AML-193 (cell line): ENCODE measurements around the gene VPS41.

Source experiments
- DNase-seq, 2 experiments: peaks; one replicate each; lab custom pipeline; 2025; lab: John Stamatoyannopoulos, UW

Gene VPS41

GRCh38 chr7:38905056-38905759 is 3.8 kb downstream of the VPS41 start:
- no peak for DNase-seq

GRCh38 chr7:38903057-38903456 is 5.9 kb downstream of the VPS41 start:
- DNase-seq = no peak

DNA sequence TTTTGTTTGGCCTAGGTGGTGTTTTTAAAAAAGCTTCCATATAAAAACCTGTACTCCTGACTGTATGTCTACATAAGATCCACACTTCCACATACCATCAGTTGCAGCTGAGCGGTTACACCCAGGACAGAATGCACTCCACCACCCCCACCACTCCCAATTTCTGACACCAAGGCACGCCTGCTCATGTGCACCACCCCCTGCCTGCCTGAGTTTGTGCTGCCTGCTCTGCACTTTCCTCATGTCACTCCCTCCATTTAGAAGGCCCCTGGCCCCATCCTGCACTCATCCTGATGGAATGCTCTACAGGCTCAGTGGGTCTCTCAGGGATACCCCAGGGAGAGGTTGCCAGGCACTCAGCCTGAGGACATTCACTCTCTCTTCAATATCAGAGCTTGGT is 6.5 kb downstream of the VPS41 start:
- no peak for DNase-seq

DNA sequence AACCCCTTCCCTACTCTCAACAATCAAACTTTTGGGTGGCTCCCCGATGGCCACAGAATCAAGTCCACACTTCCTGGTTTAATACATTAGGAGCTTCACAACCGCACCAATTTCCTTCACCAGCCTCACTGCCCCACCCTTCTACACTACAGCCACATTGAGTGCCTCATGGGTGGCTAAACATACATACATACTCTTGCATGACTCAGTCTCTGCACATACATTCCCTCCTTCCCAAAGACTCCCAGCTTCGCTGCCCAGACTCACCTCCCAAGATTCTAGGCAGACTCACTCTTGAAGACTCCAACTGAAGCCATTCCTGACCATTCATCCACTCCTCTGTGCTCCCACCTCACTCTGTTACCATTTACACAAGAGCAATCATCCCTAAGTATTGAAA is 15.9 kb downstream of the VPS41 start:
- no peak for DNase-seq

- no peak for DNase-seq
Measured at GRCh38 chr7:38890597-38890996, 18.4 kb downstream of the VPS41 start.

GRCh38 chr7:38889872-38890432 is 19.0 kb downstream of the VPS41 start:
- no peak for DNase-seq

DNA sequence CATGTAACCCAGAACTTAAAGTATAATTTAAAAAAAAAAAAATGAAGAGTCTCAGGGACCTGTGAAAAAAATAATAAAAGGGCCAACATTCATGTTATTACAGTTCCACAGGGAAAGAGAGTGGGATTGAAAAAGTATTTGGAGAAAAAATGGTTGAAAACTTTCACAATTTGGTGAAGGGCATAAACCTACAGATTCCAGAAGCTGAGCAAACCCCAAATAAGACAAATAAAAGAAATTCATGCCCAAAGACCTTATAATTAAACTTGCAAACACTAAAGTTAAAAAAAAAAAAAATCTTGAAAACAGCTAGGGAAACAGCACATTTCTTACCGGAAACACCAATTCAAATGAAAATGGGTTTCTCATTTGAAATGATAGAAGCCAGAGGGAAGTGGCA is 19.9 kb downstream of the VPS41 start:
- no peak for DNase-seq

DNA sequence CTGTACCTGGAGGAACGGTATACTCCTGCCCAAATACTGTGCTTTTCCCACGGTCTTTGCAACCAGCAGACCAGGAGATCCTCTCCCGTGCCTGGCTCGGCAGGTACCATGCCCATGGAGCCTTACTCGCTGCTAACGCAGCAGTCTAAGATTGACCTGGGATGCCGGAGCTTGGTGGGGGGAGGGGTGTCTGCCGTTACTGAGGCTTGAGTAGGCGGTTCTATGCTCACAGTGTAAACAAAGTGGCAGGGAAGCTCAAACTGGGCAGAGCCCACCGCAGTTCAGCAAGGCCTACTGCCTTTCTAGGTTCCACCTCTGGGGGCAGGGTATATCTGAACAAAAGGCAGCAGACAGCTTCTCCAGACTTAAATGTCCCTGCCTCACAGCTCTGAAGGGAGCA is 22.7 kb downstream of the VPS41 start:
- DNase-seq = no peak

DNA sequence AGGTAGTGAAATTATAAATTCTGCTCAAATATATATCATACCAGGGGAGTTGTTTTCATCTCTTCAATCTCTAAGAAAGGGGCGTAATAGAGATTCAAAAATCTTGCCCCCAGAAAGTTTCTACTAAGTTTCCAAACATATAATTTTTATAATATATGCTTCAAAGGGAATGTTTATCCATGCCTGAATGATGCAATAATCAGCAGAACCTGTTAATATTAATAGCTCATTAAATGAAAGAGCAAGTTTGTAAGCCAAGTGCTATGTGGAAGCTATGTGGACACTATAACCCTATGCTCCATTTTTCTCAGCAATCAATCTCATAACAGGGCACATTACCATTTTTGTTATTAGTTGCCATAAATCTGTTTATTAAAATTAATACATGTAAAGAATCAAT is 25.3 kb downstream of the VPS41 start:
- no peak for DNase-seq

- DNase-seq = no peak
Measured at GRCh38 chr7:38881947-38882684, 26.9 kb downstream of the VPS41 start.

DNA sequence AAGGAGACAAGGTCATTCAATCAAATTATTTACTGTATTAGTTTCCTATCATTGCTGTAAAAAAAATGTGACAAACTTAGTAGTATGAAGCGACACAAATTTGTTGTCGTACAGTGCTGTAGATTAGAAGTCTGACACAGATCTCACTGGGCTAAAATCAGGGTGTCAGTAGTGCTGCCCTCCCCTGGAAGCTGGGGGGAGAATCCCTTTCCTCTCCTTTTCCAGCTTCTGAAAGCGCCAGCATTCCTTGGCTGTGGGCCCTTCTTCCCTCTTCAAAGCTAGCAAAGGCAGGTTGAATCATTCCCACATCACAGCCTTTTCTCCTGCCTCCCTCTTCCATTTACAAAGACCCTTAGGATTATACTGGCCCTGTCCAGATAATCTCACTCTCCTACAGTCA is 28.0 kb downstream of the VPS41 start:
- no peak for DNase-seq

DNA sequence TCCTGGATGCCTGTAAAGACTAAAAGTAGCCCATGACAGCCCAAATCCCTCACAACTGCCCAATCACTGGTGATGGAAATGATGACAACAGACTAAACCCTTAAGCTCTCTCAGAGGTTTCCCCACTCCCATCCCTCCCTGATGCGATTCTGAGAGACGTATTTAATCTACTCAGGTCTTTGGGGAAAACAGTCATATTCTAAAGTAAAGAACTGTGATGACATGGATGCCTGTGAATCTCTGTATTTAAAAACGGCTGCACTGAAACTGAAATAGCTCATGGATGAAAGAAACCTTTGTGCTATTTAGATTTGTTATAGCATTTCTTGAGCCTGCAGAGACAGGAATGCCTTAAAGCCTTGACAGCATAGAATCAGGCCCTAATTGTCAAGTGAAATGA is 28.5 kb downstream of the VPS41 start:
- DNase-seq = no peak

DNA sequence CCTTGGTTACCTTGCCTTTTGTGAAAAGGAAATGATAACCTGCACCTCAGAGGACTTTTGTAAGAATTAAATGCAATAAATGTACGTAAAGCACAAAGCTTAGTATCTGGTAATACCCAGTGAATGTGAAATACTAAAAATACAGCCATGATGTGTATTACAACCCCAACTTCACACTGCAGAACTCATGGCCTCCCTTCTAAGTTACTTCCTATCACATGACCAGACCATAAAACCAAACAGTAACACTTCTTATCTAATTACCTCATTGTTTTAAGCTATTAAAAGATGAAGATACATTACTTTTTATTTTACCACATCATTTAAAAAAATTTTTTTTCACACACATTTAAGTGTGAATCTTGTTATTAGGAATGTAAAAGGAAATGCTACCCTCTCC is 29.0 kb downstream of the VPS41 start:
- no peak for DNase-seq

DNA sequence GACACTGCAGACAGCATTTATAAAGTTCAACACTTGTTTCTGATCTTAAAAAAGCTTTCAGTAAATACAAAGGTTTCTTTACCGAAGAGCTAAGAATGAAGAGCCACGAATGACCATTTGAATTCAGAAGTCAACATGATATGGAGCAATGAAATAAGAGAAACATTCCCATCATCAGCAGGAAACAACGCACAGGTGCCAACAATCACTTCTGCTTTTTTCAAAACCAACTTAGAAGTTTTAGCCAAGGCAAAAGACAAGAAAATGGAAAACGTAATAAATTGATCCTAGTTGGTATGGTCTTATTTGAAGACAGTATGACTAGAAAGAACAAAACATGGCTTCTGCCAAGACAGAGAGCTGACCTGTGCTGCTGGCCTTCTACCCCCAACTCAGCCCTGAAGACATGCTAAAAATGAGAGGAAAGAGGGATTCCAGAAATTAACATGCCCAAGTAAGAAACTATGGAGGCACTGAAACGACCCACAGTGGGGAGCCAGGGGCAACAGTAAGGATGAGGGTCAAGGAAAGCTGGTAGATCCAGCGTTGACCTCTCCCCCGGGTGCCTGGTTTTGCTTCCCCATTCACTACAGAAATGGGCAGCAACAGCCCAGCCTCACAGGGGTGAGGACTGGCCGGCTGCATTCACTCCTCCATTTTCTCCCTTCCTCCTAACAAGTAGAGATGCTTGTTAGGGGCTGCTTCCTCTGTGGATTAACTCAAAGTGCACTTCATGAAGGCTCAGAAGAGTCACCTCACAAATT is 30.1 kb downstream of the VPS41 start:
- no peak for DNase-seq

DNA sequence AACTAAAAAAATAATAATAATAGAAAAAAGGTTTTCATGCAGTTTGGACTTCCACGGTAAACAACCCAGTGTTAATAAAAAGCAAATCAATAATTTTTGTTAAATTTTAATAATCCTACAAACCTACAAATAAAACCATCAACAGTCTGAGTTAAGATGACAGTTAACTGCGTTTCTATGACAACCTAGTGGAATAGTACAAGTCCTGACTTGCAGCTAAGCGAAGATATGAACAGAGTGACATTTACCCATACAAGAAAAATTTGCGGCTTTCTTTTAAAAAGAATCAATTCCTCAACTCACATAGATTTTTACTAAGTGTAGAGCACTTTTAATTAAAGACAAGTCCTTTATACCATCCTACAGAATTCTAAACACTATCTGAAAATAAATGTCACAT is 35.6 kb downstream of the VPS41 start:
- no peak for DNase-seq

DNA sequence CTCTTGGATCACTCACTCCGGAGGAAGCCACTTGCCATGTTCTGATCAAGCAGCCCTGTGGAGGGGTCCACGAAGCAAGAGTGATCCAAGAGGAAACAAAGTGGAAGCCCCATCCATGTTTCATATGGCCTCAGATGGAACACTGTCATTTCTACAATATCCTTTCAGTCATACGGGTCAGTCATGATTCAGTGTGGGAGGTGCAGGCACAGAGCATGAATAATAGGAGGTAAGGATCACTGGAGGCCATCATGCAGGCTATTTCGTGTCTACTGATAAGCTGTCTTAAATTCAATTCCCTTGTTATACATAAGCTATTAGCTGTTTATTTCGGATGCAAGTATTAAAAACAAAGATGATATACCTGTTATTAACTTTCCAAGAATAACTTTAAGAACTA is 36.8 kb downstream of the VPS41 start:
- DNase-seq = no peak

GRCh38 chr7:38870147-38870546 is 38.8 kb downstream of the VPS41 start:
- DNase-seq = no peak

- no peak for DNase-seq
Measured at GRCh38 chr7:38863601-38864291, 45.2 kb downstream of the VPS41 start.

GRCh38 chr7:38862666-38863065 is 46.3 kb downstream of the VPS41 start:
- DNase-seq = no peak

DNA sequence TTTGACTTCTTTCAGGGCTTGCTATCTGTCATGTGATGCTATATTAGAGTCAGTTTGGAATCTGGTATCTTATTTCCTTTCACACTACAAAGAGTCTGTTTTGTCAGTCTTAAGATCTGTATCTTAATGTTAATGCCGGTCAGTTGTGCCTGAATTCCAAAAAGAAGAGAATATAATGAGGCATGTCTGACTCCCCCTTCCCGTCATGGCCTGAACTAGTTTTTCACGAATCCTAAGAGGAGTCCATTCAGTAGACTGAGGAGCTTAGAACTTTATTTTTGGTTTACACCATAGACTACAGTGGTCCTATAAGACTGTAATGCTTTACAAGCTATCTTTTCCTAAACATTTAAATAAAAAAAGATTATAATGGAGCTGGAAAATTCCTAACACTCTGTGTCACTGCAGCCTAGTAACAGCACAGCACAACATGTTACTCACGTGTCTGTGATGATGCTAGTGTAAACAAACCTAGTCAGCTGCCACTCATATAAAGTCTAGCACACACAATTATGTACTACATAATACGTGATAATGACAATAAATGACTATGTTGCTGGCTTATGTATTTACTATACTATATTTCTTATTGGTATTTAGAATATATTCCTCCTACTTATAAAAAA is 50.6 kb downstream of the VPS41 start:
- DNase-seq = no peak

DNA sequence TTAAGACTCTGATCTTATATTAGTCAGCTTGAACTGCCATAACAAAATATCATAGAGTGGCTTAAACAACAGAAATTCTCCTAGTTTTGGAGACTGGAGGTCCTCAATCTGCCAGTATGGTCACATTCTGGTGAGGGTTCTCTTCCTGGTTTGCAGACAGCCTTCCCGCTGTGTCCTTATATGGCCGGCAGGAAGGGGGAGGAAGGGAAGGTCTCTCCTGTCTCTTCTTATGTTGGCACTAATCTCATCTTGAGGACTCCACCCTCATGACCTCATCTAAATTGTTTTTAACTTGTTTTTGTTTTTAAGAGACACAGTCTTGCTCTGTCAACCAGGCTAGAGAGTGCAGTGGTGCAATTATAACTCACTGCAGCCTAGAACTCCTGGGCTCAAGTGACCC is 53.1 kb downstream of the VPS41 start:
- no peak for DNase-seq

GRCh38 chr7:38855386-38855785 is 53.6 kb downstream of the VPS41 start:
- no peak for DNase-seq
